Middle frontal gyrus (tissue), 1 donor: ENCODE results near the gene BICD2.
A peak's percentile ranks its signal among the peaks of the same experiment; 100 is the strongest.
"Not testable (repeated sequence)": the region's sequence is repeated elsewhere in the genome, so short reads cannot be mapped to it uniquely, and the experiment has no call there.

Experiments
- DNase-seq: peaks from one replicate; pipeline ENCODE4 v3.0.0-alpha.2; 2015; ENCODE audit warnings: low spot score; ENCODE audit errors: extremely low spot score

The BICD2 gene

GRCh38 chr9:92764381-92764987, at the start of gene BICD2:
Gene BICD2 (minus strand): TSS chr9:92764833. CDS start chr9:92764744, 89 bp downstream.
- DNase-seq, result no peak

GRCh38 chr9:92809629-92810326, 45.1 kb upstream of the BICD2 start:
- DNase-seq, result not testable (repeated sequence)

- DNase-seq, result peak; percentile 22
These were observed 44.3 kb upstream of the BICD2 start for GRCh38 chr9:92808726-92809451.

- no peak for DNase-seq
These were observed 43.4 kb upstream of the BICD2 start for GRCh38 chr9:92807757-92808725.

- DNase-seq, result no peak
These were observed 42.6 kb upstream of the BICD2 start for GRCh38 chr9:92807031-92807756.

GRCh38 chr9:92804727-92805126, 40.1 kb upstream of the BICD2 start:
- DNase-seq, result no peak

- DNase-seq, result no peak
These were observed 33.7 kb upstream of the BICD2 start for GRCh38 chr9:92798358-92798757.

GRCh38 chr9:92796337-92796804, 31.7 kb upstream of the BICD2 start:
- not testable (repeated sequence) for DNase-seq

GRCh38 chr9:92795598-92796336, 31.1 kb upstream of the BICD2 start:
- DNase-seq, result no peak

- DNase-seq, result no peak
These were observed 30.4 kb upstream of the BICD2 start for GRCh38 chr9:92795000-92795399.

GRCh38 chr9:92794426-92794825, 29.8 kb upstream of the BICD2 start:
- DNase-seq, result no peak

- peak; percentile 81 for DNase-seq
These were observed 26.2 kb upstream of the BICD2 start for GRCh38 chr9:92790542-92791527.

- no peak for DNase-seq
These were observed 21.7 kb upstream of the BICD2 start for GRCh38 chr9:92786298-92786697.

- no peak for DNase-seq
These were observed 17.3 kb upstream of the BICD2 start for GRCh38 chr9:92781899-92782298.

- DNase-seq, result no peak
These were observed 15.6 kb upstream of the BICD2 start for GRCh38 chr9:92780206-92780605.

GRCh38 chr9:92775466-92775865, 10.8 kb upstream of the BICD2 start:
- DNase-seq, result no peak

GRCh38 chr9:92774274-92774673, 9.6 kb upstream of the BICD2 start:
- DNase-seq, result no peak

- no peak for DNase-seq
These were observed 9.2 kb upstream of the BICD2 start for GRCh38 chr9:92773810-92774209.

GRCh38 chr9:92771309-92771708, 6.7 kb upstream of the BICD2 start:
- no peak for DNase-seq
